Osteocyte (in vitro differentiated cells): Measurements from ENCODE around the gene MYH9. TPM values are rescaled to one million over a fixed set of nuclear protein-coding genes. Genes with fewer than 3 reads are reported as not detected.

Experiments used
- DNase-seq: peaks from one replicate; pipeline ENCODE4 v3.0.0; 2021; ENCODE audit warnings: mixed read lengths; ENCODE audit not compliant: unreplicated experiment; ENCODE audit errors: extremely low spot score
- H3K27ac Mint-ChIP-seq: one replicate; pipeline ENCODE4 v1.8.0; 2021; ENCODE audit warnings: mild to moderate bottlenecking, mixed read lengths; ENCODE audit not compliant: unreplicated experiment
- H3K27me3 Mint-ChIP-seq: one replicate; pipeline ENCODE4 v1.8.0; 2021; ENCODE audit warnings: mixed read lengths; ENCODE audit not compliant: unreplicated experiment
- H3K36me3 Mint-ChIP-seq: one replicate; pipeline ENCODE4 v1.8.0; 2021; ENCODE audit warnings: mixed read lengths; ENCODE audit not compliant: unreplicated experiment
- H3K4me1 Mint-ChIP-seq: one replicate; pipeline ENCODE4 v1.8.0; 2021; ENCODE audit warnings: mixed read lengths; ENCODE audit not compliant: unreplicated experiment
- H3K4me3 Mint-ChIP-seq: one replicate; pipeline ENCODE4 v1.8.0; 2021; ENCODE audit warnings: mild to moderate bottlenecking, moderate library complexity, mixed read lengths; ENCODE audit not compliant: unreplicated experiment
- H3K9me3 Mint-ChIP-seq: one replicate; pipeline ENCODE4 v1.8.0; 2021; ENCODE audit warnings: mixed read lengths; ENCODE audit not compliant: unreplicated experiment
- total RNA-seq: library from RNA; stranded (reverse); gene quantifications from 2 replicates; pipeline ENCODE4 v1.2.1, GENCODE V29; 2021
- TF ChIP-seq, protein P1 (sequence below): fragments of 200-600 bp; sonication (generic); IDR thresholded peaks from 2 replicates; pipeline ENCODE4 v1.5.0; 2021; ENCODE audit warnings: antibody characterized with exemption, mild to moderate bottlenecking, moderate library complexity

The MYH9 gene
- total RNA-seq, 1 donor from 2014 or later: 938 TPM

DNA sequence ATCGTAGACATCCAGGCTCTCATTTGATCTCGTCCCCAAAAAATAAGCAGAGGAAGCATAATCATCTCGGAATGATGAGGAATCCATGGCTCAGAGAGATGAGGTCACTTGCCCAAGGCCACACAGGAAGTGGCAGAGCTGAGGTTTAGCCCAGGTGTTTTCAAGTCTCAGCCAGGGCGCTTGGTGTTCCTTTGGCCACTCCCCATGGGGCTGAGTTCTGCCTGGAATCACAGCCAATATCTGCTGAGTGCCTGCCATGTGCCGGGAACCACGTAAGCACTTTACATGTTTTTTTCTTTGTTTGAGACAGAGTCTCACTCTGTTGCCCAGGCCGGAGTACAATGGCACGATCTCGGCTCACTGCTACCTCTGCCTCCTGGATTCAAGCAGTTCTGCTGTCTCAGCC lies 29.5 kb upstream of the MYH9 start:
- Mint-ChIP-seq H3K9me3 (no peaks in the 10 kb centered on the region), H3K27ac (no peak overlapping the region), H3K4me3 (no peak overlapping the region), H3K36me3 (no peaks in the 10 kb centered on the region), H3K27me3 (no peaks in the 10 kb centered on the region), H3K4me1 (peaks cover 41% of the 10 kb centered on the region)
- no peak for DNase-seq
- TF ChIP-seq, protein P1, sequence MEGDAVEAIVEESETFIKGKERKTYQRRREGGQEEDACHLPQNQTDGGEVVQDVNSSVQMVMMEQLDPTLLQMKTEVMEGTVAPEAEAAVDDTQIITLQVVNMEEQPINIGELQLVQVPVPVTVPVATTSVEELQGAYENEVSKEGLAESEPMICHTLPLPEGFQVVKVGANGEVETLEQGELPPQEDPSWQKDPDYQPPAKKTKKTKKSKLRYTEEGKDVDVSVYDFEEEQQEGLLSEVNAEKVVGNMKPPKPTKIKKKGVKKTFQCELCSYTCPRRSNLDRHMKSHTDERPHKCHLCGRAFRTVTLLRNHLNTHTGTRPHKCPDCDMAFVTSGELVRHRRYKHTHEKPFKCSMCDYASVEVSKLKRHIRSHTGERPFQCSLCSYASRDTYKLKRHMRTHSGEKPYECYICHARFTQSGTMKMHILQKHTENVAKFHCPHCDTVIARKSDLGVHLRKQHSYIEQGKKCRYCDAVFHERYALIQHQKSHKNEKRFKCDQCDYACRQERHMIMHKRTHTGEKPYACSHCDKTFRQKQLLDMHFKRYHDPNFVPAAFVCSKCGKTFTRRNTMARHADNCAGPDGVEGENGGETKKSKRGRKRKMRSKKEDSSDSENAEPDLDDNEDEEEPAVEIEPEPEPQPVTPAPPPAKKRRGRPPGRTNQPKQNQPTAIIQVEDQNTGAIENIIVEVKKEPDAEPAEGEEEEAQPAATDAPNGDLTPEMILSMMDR: no peak

DNA sequence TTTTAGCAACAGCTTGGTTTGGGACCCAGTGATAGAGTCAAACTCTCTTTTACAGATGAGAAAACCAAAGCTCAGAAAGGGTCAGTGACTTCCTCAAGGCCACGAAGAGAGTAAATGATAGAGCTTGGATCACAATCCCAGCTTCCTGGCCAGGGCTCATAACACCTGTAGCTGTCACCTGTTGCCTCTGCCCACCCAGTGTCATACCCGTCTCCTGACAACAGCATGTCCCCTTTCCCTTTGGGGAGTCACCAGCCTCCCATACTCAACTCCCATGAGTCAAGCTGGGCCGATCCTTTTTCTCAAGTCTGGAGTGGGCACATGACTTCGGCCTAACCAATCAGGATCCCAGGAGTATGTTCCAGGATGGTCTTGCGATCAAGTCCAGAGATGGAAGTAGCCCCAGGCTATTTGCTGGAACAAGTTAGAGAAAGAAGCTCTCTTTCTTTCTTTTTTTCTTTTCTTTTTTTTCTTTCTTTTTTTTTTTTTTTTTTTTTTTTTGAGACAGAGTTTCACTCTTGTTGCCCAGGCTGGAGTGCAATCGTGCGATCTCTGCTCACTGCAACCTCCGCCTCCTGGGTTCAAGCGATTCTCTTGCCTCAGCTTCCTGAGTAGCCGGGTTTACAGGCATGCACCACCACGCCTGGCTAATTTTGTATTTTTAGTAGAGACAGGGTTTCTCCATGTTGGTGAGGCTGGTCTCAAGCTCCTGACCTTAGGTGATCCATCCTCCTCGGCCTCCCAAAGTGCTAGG lies 27.8 kb upstream of the MYH9 start:
- no peak overlapping the region for H3K4me3 Mint-ChIP-seq

DNA sequence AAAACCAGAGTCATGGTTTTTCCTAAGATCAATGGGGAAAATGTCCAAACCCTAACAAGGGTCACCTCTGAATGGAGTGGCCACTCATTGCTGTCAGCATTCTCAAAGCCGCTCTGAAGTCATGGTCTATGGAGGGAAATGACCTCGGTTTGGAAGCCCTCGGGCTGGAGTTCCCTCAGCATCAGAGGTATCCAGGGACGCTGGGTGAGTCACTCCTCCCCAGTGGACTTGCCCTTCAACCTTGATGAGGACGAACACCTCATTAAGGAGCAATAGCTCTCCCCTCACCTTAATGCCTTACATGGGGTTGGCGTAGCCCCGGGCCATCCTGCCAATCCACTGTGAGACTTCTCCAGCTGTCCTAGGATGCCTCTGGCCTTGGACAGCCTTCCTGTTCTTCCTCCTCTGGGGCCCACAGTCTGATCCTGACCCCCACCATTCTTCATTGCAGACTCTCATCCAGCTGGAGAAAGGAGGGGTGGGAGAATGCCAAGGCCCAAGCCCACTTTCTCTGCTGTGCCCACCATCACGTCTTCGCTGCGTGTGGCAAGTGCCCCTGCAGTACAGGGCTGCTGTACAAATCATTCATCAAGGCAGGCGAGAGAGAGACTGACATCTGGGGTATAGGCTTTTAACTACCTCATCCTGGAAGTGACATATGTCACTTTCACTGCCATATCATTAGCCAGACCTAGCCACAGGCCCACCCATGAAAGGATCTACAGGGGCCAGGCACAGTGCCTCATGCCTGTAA lies 25.4 kb upstream of the MYH9 start:
- no peaks in the 10 kb centered on the region for H3K36me3 Mint-ChIP-seq
- H3K4me1 Mint-ChIP-seq: peaks cover 17% of the 10 kb centered on the region
- H3K9me3 Mint-ChIP-seq: no peaks in the 10 kb centered on the region
- H3K4me3 Mint-ChIP-seq: no peak overlapping the region
- H3K27ac Mint-ChIP-seq: no peak overlapping the region
- TF ChIP-seq, protein P1: no peak
- H3K27me3 Mint-ChIP-seq: no peaks in the 10 kb centered on the region
- DNase-seq: no peak

More for the DNA sequence above, 27.8 kb upstream of the MYH9 start:
- Mint-ChIP-seq H3K27me3 (no peaks in the 10 kb centered on the region), H3K4me1 (peaks cover 32% of the 10 kb centered on the region), H3K36me3 (no peaks in the 10 kb centered on the region), H3K9me3 (no peaks in the 10 kb centered on the region), H3K27ac (no peak overlapping the region)
- TF ChIP-seq, protein P1: no peak
- DNase-seq: no peak

DNA sequence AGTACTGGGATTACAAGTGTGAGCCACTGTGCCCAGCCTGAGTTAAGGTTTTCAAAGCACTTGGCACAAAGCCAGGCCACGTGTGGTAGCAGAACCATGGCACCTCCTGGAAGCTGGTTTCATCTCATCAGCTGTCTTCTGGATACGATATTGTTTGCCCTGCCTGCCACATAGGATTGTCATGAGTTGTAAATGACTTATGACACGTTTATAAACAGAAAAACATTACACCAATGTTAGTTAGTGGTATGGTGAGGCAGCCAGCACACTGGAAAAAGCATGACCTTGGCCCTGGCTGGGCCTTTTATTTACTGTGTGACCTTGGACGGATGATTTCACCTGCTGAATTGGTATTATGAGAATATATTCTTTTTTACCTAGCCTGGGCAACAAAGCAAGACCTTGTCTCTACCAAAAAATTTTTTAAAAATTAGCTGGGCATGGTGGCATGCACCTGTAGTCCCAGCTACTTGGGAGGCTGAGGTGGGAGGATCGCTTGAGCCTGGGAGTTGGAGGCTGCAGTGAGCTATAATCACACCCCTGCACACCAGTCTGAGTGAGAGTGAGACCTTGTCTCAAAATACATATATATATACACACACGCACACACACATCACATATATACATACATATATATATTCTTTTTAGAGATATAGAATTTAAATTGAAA lies 24.0 kb upstream of the MYH9 start:
- H3K4me3 Mint-ChIP-seq: no peak overlapping the region
- H3K36me3 Mint-ChIP-seq: no peaks in the 10 kb centered on the region
- peaks cover 10% of the 10 kb centered on the region for H3K4me1 Mint-ChIP-seq
- H3K27me3 Mint-ChIP-seq: no peaks in the 10 kb centered on the region
- no peak overlapping the region for H3K27ac Mint-ChIP-seq
- DNase-seq: no peak
- TF ChIP-seq, protein P1: no peak
- H3K9me3 Mint-ChIP-seq: no peaks in the 10 kb centered on the region
